Glomerular endothelial cell (primary cell): ENCODE data around the gene RBM18. TPM values are rescaled to one million over a fixed set of nuclear protein-coding genes. Genes with fewer than 3 reads are reported as not detected.
A peak's percentile ranks its signal among the peaks of the same experiment; 100 is the strongest.

Experiments
- DNase-seq: peaks from one replicate; pipeline ENCODE4 v3.0.0-alpha.2; 2011; ENCODE audit warnings: low read depth, low spot score; ENCODE audit errors: extremely low read depth
- total RNA-seq: library from RNA; depleted of rRNA; stranded (reverse); fragments of >200 nt; gene quantifications from 2 replicates; pipeline ENCODE4 v1.2.3, GENCODE V29; 2015

The RBM18 gene
- total RNA-seq, 1 donor from 2014 or later = 16.9 TPM

GRCh38 chr9:122261469-122261881 lies 3.2 kb downstream of the RBM18 start:
- DNase-seq = no peak

GRCh38 chr9:122258886-122259415 lies 5.7 kb downstream of the RBM18 start:
- DNase-seq = no peak

GRCh38 chr9:122256206-122256605 lies 8.4 kb downstream of the RBM18 start:
- DNase-seq = no peak

GRCh38 chr9:122254761-122255160 lies 9.9 kb downstream of the RBM18 start:
- no peak for DNase-seq

- peak; percentile 33 for DNase-seq
These were observed 11.8 kb downstream of the RBM18 start for GRCh38 chr9:122252796-122253195.

- no peak for DNase-seq
These were observed 13.3 kb downstream of the RBM18 start for GRCh38 chr9:122251351-122251750.

GRCh38 chr9:122248448-122248865 lies 16.2 kb downstream of the RBM18 start:
- peak; percentile 77 for DNase-seq

- no peak for DNase-seq
These were observed 18.0 kb downstream of the RBM18 start for GRCh38 chr9:122246666-122247065.

GRCh38 chr9:122244349-122244748 lies 20.3 kb downstream of the RBM18 start:
- DNase-seq = no peak

GRCh38 chr9:122239722-122240121 lies 24.9 kb downstream of the RBM18 start:
- no peak for DNase-seq

- DNase-seq = no peak
These were observed 28.0 kb downstream of the RBM18 start for GRCh38 chr9:122236681-122237080.

- DNase-seq = no peak
These were observed 30.5 kb downstream of the RBM18 start for GRCh38 chr9:122234022-122234748.

- no peak for DNase-seq
These were observed 31.8 kb downstream of the RBM18 start for GRCh38 chr9:122232796-122233306.

- DNase-seq = no peak
These were observed 35.2 kb downstream of the RBM18 start for GRCh38 chr9:122229485-122229837.

- no peak for DNase-seq
These were observed 35.8 kb downstream of the RBM18 start, which contains the start of gene LHX6 for GRCh38 chr9:122228568-122229484. Gene LHX6 (minus strand): TSS chr9:122228957. CDS start chr9:122228740, 217 bp downstream.

GRCh38 chr9:122228191-122228567 lies 36.5 kb downstream of the RBM18 start:
- DNase-seq = no peak

GRCh38 chr9:122227575-122227900 lies 37.1 kb downstream of the RBM18 start:
- DNase-seq = no peak

- DNase-seq = no peak
These were observed 37.7 kb downstream of the RBM18 start for GRCh38 chr9:122226758-122227574.

GRCh38 chr9:122226142-122226757 lies 38.4 kb downstream of the RBM18 start:
- DNase-seq = no peak
